HFFc6 (cell line): ENCODE data around the gene CCDC120. TPM values are rescaled to one million over a fixed set of nuclear protein-coding genes. Genes with fewer than 3 reads are reported as not detected.

Experiments
- DNase-seq: peaks from one replicate; pipeline ENCODE4 v3.0.0-alpha.2; 2018
- H3K27ac Mint-ChIP-seq: 2 replicates; pipeline ENCODE4 v1.8.0; 2020; ENCODE audit warnings: mild to moderate bottlenecking, mixed read lengths
- H3K27me3 Mint-ChIP-seq: 2 replicates; pipeline ENCODE4 v1.8.0; 2021; ENCODE audit warnings: mild to moderate bottlenecking, moderate library complexity, mixed read lengths; ENCODE audit not compliant: insufficient read depth
- H3K36me3 Mint-ChIP-seq: 2 replicates; pipeline ENCODE4 v1.8.0; 2021; ENCODE audit warnings: low read depth, mixed read lengths
- H3K4me1 Mint-ChIP-seq: 2 replicates; pipeline ENCODE4 v1.8.0; 2020; ENCODE audit warnings: low read depth, mixed read lengths
- H3K4me3 Mint-ChIP-seq: 2 replicates; pipeline ENCODE4 v1.8.0; 2020; ENCODE audit warnings: mild to moderate bottlenecking, moderate library complexity, mixed read lengths
- H3K9me3 Mint-ChIP-seq: 2 replicates; pipeline ENCODE4 v1.8.0; 2020; ENCODE audit warnings: mild to moderate bottlenecking, mixed read lengths
- total RNA-seq, 6 experiments: library from RNA; stranded (reverse); fragmentation: NEBNext Ultra II Directional; extraction: Animal tissue kit (Norgen Biotek cat#: 25700); gene quantifications; 2 replicates in 1 of 6; 3 replicates in 5 of 6; pipeline ENCODE4 v1.2.3, GENCODE V29; 2021
- TF ChIP-seq, protein P1 (sequence below): fragments of 200-600 bp; sonication (generic); IDR thresholded peaks from 2 replicates; pipeline ENCODE4 v1.5.0; 2021; ENCODE audit warnings: antibody characterized with exemption, mild to moderate bottlenecking

The CCDC120 gene
- total RNA-seq, 6 experiments from 2014 or later: 0.05 to 0.62 (median 0.24) TPM; not detected in 2

DNA sequence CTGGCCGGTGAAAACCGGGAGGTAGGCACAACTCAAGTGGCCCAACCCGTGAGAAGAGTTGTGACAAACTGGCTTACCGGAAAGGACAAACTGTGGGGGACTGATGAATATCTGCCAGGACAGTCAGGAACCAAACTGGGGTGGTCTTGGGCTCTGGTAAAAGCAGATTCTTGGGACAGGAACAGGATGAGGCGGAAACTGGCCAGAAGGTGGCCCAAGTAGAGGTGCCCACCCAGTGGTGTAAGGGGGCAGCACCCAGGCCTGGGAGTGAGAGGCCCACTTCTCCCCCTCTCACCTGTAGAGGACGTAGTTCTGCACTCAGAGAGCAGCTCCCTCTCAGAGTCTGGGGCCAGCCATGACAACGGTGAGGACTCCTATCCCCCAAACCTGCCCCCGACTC is 5.9 kb downstream of the CCDC120 start:
- Mint-ChIP-seq H3K9me3 (no peaks in the 10 kb centered on the region), H3K36me3 (no peaks in the 10 kb centered on the region), H3K4me3 (no peak overlapping the region), H3K27ac (no peak overlapping the region), H3K4me1 (no peaks in the 10 kb centered on the region), H3K27me3 (peaks cover 3% of the 10 kb centered on the region; the same call in 1 of the 2 replicates)
- TF ChIP-seq, protein P1, sequence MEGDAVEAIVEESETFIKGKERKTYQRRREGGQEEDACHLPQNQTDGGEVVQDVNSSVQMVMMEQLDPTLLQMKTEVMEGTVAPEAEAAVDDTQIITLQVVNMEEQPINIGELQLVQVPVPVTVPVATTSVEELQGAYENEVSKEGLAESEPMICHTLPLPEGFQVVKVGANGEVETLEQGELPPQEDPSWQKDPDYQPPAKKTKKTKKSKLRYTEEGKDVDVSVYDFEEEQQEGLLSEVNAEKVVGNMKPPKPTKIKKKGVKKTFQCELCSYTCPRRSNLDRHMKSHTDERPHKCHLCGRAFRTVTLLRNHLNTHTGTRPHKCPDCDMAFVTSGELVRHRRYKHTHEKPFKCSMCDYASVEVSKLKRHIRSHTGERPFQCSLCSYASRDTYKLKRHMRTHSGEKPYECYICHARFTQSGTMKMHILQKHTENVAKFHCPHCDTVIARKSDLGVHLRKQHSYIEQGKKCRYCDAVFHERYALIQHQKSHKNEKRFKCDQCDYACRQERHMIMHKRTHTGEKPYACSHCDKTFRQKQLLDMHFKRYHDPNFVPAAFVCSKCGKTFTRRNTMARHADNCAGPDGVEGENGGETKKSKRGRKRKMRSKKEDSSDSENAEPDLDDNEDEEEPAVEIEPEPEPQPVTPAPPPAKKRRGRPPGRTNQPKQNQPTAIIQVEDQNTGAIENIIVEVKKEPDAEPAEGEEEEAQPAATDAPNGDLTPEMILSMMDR: no peak
- no peak for DNase-seq

DNA sequence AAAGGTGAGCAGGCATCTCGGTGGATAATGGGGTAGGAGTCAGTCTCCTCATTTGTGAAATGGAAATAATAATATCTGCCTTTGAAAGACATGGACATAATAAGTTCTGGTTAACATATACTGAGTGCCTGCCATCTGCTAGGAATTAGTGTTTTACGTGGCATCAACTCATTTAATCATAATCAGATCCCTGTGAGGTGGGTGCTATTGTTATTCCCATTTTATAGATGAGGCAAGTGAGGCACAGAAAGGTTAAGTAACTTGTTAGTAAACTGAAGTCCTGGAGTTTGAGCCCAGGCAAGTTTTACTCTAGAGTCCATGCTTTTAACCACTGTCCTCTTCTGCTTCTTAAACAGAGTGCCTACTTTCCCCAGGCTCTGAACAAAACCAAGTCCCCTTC is 7.5 kb downstream of the CCDC120 start:
- Mint-ChIP-seq H3K4me1 (no peaks in the 10 kb centered on the region), H3K27me3 (no peaks in the 10 kb centered on the region), H3K9me3 (no peaks in the 10 kb centered on the region), H3K36me3 (peaks cover 5% of the 10 kb centered on the region; the same call in 1 of the 2 replicates), H3K4me3 (no peak overlapping the region), H3K27ac (no peak overlapping the region)
- DNase-seq: no peak
- TF ChIP-seq, protein P1: no peak

DNA sequence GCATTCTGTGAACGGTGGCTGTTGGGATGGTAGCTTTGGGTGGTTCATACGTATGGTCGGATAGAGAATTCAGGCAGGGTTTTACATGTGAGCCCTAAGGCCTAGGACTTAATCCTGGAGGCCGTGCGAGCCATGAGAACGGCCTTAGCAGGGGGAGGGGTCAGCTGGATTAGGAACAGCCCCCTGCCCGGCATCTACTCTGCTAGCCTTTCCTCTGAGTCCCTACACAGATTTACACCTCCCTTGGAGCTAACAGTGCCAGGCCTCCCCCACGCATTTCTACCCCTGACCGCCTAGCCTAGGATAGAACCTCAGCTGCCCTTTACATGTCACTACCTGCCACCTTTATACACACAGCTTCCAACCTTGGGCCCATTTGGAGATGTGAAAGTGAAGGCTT is 7.9 kb downstream of the CCDC120 start:
- no peak for DNase-seq
- Mint-ChIP-seq H3K9me3 (no peaks in the 10 kb centered on the region), H3K4me3 (no peak overlapping the region), H3K36me3 (peaks cover 9% of the 10 kb centered on the region; the same call in 1 of the 2 replicates), H3K27ac (no peak overlapping the region), H3K4me1 (peaks cover 2% of the 10 kb centered on the region), H3K27me3 (no peaks in the 10 kb centered on the region)
- TF ChIP-seq, protein P1: no peak

- Mint-ChIP-seq H3K27me3 (peaks cover 2% of the 10 kb centered on the region), H3K4me3 (no peak overlapping the region), H3K27ac (no peak overlapping the region), H3K4me1 (peaks cover 7% of the 10 kb centered on the region), H3K9me3 (no peaks in the 10 kb centered on the region), H3K36me3 (peaks cover 13% of the 10 kb centered on the region; the same call in 1 of the 2 replicates)
- DNase-seq: no peak
- TF ChIP-seq, protein P1: no peak
These were observed 8.7 kb downstream of the CCDC120 start for GRCh38 chrX:49067285-49068120.

- Mint-ChIP-seq H3K36me3 (peaks cover 13% of the 10 kb centered on the region; the same call in 1 of the 2 replicates), H3K27ac (no peak overlapping the region), H3K4me1 (peaks cover 7% of the 10 kb centered on the region), H3K4me3 (no peak overlapping the region), H3K27me3 (peaks cover 6% of the 10 kb centered on the region), H3K9me3 (no peaks in the 10 kb centered on the region)
- no peak for DNase-seq
- TF ChIP-seq, protein P1: no peak
These were observed 10.2 kb downstream of the CCDC120 start for GRCh38 chrX:49069038-49069437.
